GM23248 (cell line): ENCODE data around the gene ZNF865.

Experiments used
- EZH2 ChIP-seq: fragments of 200-600 bp; sonication (generic); IDR thresholded peaks from 2 replicates; pipeline ENCODE4 v1.6.1; 2018; ENCODE audit warnings: antibody characterized with exemption, mild to moderate bottlenecking; ENCODE audit not compliant: insufficient read depth, poor library complexity, severe bottlenecking
- EZH2phosphoT487 ChIP-seq: fragments of 200-600 bp; sonication (generic); IDR thresholded peaks from 2 replicates; pipeline ENCODE4 v1.6.1; 2018; ENCODE audit warnings: antibody characterized with exemption, moderate library complexity, mild to moderate bottlenecking, low read depth; ENCODE audit not compliant: insufficient read depth

GRCh38 chr19:55590617-55591016 is 14.8 kb upstream of the ZNF865 start:
- TF ChIP-seq EZH2 (no peak), EZH2phosphoT487 (no peak)
